HUDEP-2 (cell line): Measurements from ENCODE around the gene ASCC3.

ENCODE experiments used
- DNase-seq, 76 experiments: peaks; one replicate each; lab custom pipeline; 2025; ENCODE audit not compliant: unreplicated experiment in 76 of 76; lab: John Stamatoyannopoulos, UW

ASCC3 gene

DNA sequence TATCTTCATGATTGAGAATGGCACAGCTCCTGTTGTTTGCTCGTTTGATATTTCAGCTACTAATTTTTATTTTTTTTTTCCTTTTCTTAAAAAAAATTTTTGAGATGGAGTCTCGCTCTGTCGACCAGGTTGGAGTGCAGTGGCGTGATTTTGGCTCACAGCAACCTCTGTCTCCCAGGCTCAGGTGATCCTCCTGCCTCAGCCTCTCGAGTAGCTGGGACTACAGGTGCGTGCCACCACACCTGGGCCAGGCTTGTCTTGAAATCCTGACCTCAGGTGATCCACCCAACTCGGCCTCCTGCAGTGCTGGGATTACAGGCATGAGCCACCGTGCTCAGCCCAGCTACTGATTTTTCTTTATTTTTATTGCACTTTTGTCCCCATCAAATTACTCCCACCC lies 266.2 kb downstream of the ASCC3 start:
- DNase-seq: no peak

DNA sequence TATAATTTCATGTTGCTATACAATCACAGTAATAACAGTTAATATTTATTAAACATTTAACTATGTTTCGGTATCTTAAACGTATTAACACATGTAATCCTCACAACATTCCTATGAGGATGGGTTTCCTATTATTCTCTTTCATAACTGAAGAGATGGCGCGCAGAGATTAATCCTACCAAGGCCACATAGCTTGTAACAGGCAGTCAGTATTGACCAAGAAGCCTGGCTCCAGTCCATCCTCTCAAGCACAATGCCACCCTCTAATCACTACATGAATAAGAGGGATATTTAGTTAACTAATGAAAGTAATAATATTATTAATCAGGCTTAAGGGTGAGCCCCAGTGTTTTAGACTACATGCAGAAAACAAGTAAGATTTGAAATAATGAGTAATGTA lies 266.7 kb downstream of the ASCC3 start:
- no peak for DNase-seq

DNA sequence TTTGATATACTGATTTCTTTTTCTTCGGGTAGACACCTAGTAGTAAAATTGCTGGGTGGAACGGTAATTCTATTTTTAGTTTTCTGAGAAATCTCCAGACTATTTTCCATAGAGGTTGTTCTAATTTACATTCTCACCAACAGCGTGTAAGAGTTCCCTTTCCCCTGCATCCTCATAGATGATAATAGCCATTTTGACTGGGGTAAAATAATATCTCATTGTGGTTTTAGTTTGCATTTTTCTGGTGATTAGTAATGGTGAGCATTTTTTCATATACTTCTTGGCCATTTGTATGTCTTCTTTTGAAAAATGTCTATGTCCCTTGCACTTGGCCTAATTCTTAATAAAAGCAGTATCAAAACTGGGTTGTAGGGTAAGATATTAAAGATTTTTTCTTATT lies 267.5 kb downstream of the ASCC3 start:
- no peak for DNase-seq

DNA sequence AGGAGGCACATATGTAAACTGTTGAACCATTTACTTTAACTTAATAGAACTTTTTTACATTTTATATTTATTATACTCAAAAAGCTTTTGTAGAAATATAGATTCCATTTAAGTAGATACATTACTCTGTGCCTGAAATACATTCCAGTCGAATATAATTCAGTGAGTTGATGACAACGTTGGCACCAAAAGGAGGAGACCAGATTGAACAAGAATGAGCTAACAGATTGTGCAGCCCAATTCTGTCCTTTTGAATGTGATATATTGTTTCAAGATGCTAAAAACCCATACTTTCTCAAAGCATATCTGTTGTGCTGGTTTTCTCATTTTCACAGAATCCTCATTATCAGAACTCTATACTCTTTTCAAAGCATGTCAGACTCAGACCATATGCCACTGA lies 269.0 kb downstream of the ASCC3 start:
- DNase-seq: no peak

DNA sequence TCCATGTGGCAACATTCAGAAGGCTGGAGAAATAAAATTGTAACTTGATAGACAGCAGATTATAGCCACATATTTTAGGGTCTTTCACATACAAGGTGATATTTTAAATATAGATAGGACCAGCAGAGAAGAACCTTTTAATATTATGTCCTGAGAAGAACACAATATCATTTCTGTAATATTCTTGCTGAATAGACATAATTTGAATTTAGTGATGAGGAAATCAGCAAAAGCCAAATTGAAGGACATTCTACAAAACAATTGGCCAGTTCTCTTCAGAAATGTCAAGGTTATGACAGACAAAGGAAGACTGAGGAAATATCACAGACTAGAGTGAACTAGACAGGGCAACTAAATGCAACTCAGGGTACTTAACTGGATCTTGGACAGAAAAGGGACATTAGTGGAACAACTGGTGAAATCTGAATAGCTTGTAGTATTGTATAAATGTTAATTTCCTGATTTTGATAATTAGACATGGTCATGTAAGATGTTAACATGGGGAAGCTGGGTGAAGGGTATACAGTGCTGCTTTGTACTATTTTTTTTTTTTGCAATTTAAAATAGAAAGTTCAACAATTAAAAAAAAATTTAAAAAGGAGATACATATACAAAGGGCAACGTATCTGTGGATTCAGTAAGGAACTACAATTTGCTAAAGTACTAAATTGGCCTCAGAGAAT lies 281.9 kb downstream of the ASCC3 start:
- DNase-seq: no peak

DNA sequence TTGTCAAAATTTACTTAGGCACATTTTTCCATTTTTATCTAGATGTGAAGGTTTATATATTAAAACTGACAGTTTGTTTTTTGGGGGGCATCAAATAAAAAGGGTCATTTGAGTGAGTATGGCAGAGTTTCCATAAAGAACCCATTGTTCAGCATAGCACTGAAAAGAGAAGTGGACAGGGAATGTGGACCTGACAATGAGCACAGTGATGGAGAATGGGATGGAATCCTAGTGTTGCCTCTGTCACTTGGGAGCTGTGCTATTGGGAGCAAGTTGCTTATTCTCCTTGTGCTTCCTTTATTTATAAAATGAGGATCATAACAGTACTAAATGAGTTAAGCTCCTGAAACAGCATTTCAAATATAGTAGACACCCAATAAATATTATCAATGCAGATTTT lies 285.7 kb downstream of the ASCC3 start:
- no peak for DNase-seq

DNA sequence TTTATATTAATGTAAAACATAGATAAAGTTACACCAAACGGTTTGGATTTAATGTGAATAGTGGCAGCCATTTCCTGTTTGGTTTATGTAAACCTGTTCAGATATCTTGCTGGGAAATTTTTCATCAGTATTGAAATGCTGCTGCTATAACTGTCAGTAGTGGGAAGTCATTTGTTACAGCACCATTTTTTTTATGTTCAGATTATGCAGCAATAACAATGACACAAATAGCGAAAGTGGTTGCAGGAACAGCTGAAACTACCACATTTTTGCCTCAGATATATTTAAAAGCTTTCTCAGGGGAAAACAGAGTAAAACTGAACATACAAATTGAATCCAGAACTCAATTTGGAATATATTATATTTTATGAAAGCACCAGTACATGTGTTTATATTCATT lies 287.6 kb downstream of the ASCC3 start:
- DNase-seq: no peak

DNA sequence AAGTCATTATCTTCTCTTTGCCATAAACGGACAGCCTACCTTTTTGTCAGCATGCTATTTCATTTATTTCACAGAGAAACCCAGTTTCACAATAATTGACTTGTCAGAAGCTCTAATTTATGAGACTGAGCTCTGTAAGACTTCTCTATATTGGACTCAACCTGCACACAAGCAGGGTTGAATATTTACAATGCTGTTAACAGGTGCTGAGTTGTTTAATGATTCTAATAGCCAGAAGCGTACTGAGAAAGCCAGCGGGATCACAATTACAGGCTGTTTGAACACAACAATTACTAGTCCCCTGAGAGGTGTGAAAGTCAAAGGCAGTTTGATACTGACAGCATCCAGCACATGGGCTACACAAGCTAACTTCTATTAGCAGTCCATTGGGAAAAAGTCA lies 288.2 kb downstream of the ASCC3 start:
- no peak for DNase-seq

DNA sequence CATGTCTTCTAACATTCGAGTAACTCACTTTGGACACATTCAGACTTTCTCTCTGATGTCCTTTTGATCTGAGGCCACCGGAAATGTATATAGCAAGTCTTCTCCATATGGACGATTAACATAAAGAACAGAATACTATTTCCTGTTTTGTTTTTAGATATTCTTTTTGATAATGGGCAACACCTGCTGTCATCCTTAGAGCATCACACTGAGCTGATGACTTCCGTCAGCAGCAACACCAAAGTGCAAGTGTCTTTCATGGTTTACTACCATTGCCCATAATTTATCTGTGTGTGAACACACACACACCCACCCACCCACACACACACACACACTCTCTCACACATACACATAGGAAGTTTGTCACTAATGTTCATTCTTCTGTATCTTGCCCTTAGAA lies 303.7 kb downstream of the ASCC3 start:
- no peak for DNase-seq

DNA sequence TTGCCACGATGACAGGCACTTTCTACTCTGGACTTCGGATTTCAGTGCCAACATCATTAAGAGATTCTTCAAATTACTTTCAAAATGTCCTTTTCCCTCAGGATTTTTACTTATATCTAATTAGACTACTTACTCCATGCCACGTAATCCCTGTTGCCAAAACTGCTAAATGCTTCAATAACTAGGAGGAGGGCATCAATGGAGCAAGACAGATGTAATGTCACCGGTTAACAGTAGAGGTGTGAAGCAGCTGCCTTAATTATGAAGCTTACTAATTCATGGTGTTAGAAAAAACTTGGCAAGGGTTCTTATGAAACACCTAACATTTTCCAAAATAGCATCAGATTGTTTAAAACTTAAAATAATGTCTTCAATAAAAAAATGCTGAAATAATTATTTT lies 305.2 kb downstream of the ASCC3 start:
- no peak for DNase-seq

DNA sequence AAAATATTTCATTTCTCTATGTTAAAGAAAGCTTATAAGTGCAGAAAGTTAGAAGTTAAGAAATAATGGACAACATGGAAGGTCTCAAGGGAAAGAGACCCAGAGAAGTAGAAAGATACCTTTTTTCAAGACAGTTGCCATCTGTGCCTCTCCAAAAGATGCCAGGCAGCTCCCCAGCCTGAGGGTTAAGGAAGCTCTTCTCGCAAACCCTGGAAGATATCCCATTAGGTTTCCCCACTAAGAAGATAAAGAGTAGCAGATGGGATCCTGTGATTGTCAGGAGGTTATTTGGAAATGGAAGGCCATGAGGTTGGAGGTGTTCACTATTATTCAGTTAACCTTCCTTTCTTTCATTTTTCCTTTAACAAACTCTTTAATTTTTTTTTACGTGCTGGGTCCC lies 306.3 kb downstream of the ASCC3 start:
- no peak for DNase-seq

DNA sequence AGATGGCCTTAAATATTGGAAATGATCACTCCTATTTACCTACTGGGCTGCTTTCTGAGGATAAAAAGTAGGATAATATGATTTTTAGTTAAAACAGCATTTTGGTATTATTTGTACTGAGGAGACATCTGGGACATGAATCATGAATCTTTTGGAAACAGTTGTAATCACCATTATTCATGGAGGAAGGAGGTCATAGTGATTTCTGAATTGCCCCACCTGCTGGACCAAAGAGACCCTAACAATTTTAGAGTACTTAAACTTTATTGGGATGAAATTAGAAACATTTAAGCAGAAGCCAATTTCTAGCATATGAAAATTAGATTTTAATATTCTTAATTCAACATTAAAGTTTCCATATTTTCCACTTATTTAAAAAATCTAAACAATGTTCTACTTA lies 308.0 kb downstream of the ASCC3 start:
- DNase-seq: peak in 6 of 76 experiments; percentile 6 to 22 (median 8)

DNA sequence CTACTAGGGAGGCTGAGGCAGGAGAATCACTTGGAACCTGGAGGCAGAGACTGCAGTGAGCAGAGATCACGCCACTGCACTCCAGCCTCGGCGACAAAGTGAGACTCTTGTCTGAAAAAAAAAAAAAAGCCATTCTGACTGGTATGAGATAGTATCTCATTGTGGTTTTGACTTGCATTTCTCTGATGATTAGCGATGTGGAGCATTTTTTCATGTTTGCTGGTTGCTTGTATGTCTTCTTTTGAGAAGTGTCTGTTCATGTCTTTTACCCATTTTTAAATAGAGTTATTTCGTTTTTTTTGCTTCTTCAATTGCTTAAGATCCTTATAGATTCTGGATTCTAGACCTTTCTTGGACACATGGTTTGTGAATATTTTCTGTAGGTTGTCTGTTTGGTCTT lies 312.9 kb downstream of the ASCC3 start:
- peak in 1 of 76 experiments; percentile 6 for DNase-seq

DNA sequence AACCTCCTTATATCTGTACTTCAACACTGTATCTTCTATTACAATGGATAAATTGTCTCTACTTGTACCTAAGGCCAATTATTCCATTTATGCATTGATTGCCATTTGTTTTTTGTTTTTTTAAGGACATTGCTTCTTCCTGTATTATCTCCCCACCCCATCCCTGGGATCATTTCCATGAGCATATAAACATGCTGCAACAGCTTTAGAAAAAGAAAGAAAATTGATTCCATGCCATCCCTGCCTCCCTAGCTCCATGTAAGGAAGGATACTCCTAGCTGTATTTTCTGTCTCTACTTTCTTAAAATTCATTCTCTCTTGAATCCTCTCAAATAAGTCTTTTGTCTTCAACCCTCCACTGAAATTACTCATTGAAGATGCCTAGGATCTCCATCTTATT lies 314.6 kb downstream of the ASCC3 start:
- DNase-seq: no peak

DNA sequence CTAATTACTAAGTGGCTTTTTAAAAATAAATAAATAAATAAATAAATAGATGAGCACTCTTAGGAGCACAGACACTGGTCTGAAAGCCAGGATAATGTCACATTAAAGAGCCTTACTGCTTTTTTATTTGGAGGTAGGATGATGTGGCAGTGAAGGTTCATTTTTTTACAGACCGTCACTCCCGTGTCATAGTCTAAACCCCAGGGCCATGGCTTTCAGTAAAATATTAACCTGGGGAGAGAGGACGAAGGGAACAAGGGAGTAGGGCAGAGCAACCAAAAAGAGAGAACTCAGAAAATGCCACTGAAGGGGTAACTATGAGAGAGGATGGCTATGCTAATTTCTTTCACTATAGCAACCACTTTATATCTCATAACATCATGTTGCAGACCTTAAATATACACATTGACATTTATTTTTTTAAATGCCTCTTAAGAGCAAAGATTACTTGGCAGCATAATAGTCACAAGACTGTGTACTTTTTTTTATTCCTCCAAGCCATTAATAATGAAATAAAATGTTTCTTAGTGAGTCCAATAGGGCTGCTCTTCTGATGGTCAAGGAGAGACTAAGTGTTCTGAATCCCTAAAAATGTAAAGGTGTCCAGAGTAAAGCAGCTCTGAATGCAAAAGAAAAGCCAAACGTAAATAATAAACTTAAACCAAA lies 315.6 kb downstream of the ASCC3 start:
- no peak for DNase-seq

DNA sequence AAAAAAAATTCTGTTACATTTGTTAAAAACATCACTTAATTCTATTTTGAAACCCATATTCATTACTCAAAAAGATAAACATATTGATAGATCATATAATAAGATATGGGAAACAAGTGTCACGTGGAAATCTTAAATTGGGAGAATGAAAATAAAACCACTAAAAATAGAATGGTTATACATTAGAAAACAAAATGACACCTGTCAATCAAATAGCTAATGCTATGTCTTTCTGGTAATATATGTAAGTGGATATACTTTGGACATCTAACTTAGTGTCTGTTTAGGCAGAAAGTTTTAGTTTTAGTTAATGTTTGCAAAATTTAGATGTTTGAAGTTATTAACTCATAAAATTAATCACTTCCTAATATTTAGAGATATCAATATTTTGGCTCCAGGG lies 321.3 kb downstream of the ASCC3 start:
- DNase-seq: no peak

DNA sequence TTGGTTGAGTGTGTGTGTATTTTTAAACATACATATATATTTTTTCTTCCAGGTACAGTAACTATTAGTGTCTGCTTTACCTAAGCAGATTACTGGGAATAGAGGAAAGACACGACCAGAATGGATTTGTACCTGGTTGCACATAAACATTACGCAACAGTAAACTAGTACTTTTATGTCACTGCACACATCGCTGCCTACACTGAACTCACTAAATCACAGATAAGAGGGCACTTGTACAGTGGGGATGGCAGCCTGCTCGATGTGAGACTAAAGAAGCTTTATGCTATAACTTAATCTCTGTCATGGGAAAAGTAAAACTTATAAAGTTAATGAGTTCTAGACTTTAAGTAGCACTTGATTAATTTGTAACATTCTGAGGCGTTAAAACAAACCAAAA lies 326.9 kb downstream of the ASCC3 start:
- no peak for DNase-seq

DNA sequence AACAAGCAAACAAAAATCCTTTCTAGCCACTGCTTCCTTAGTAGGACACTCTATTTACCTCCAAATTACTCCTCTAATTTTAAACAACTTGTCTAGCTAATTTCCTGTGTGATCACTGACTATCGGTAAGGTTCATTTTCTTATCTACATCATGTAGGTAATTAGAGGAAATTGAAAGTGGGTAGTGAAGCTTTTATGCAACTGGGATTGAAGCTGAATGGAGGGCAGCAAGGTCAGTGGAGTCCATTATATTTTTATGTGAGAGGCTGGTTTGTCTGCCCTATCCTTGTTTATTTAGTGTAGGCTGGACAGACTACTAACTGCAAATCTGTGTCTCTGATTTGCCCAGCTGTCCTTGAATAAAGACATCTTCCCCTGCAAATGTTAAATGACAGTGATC lies 327.9 kb downstream of the ASCC3 start:
- DNase-seq: no peak

DNA sequence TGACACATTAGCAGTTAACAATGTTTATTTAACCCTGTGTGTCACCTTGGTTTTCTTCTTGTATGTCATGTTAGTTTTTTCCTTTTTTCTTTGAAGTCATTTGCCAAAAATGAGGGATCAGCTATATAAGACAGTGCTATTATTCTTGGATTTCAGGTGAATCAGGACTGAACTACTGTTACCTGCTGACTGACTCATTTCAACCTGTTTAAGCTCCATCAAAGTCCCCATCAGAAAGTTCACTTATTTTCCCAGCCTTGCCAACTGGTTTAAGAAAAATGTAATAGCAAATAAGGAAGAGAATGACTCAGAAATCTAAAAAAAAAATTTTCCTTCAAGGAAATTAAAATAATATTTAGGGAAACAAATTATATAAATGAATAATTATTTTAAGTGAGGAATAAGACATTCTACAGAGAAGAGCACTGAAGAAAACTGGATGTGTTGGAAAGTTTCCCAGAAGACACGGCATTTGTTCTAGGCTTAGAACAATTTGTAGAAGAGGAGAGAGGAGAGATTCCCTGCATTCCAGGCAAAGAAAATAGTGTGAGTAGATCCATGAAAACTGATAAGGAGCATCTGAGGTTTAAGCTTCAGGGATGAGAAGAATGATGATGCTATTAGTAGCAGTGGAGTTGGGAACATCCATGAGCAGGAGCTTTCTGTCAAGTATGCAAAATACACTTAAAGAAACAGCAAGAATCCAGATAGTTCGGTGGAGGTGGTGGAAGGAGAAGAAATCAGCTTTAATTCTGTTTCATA lies 331.5 kb downstream of the ASCC3 start:
- DNase-seq: no peak

DNA sequence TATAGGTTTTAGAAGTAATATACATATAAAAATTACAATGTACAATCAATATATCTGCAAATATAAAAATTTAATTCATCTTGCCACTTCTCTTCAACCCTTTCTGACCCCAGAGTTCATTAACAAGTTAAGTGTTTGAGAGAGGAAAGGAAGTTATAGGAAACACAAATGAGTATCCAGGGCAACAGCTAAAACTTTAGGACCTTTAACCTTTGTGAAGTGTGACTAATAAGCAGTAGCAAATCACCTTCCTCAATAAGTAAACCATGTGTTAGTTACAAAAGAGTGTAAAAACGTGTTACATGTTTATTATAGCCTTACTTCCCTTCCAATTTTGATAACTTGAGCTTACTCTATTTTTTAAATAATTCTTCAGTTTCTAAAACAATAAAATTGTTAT lies 343.0 kb downstream of the ASCC3 start:
- DNase-seq: no peak

DNA sequence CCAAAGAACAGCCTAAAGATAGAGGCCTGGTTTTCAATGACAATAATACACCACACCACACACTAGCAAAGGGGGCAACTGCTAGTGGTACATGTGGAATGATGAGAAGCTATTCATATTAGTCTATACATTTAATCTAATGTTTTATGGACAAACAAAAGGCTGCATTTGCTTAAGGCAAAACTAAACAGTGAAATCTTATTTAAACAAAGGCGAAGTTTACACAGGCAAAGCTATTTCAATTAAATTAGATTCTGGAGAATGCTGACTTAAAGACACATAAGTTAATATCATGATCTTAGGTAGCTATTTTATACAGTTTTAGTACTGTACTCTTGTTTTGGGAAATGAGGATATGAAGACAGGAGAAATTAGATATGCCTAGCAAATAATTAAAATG lies 362.5 kb downstream of the ASCC3 start:
- no peak for DNase-seq

DNA sequence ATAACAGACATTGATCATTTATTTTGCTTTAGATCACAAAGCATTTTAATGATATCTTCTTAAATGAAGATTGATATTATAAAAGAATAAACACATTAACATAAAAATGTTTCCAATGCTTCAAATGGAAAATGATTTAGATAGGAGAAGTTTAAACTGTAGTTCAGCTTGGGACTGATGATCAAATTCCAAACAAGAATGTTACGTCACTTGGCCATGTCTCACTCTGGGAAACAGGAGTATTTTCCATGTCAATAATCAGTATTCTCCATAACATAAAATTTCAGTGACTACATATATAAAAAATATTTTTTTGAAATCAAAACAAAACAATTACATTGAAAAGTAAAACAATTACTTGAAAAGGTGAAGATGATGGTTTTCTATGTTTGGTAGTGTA lies 363.5 kb downstream of the ASCC3 start:
- DNase-seq: no peak
